K562 (cell line): Measurements from ENCODE around the gene BEND5. TPM values are rescaled to one million over a fixed set of nuclear protein-coding genes. Genes with fewer than 3 reads are reported as not detected.

Source experiments
- ATAC-seq: fragments of 200-7000 bp; cut with Tn5 transposase; 3 replicates; pipeline ENCODE4 v1.9.1; 2020; ENCODE audit warnings: moderate library complexity
- BruUV-seq: library from RNA; stranded (reverse); fragments of 400-500 nt; replicated peaks from 2 replicates; lab custom pipeline; 2021; lab: Mats Ljungman, UMichigan
- CTCF ChIA-PET: fragments of 300-600 bp; formaldehyde crosslinking; extraction: SDS; loops from one replicate; lab custom pipeline; 2021; ENCODE audit warnings: low intra/inter-chr PET ratio; lab: Yijun Ruan, JAX
- POLR2A ChIA-PET: fragments of 300-600, 350-650 bp; sonication (Branson Sonifier 250); formaldehyde crosslinking; extraction: SDS; loops from one replicate; lab custom pipeline; 2021; ENCODE audit warnings: antibody characterized with exemption, inconsistent platforms; lab: Yijun Ruan, JAX
- DNase-seq, 4 experiments: peaks; one replicate each; pipeline versions ENCODE4 v3.0.0 to v3.0.0-alpha.2; 2011 to 2018; ENCODE audit warnings: low spot score in 3 of 4, mixed read lengths in 3 of 4; ENCODE audit errors: extremely low read depth in 1 of 4
- FAIRE-seq: peaks from 2 replicates; lab custom pipeline; 2011; peaks lifted over from hg19 to GRCh38; lab: Jason Lieb, UNC
- H2AFZ ChIP-seq: 2 replicates; pipeline ENCODE4 v1.6.0; 2011; ENCODE audit warnings: low read depth, low read length, control low read depth, inconsistent platforms
- H3K27ac ChIP-seq: fragments of 200-600 bp; 3 replicates; pipeline ENCODE4 v1.8.0; 2011; ENCODE audit warnings: low read depth, mild to moderate bottlenecking, control low read depth, inconsistent platforms, low read length, moderate library complexity, mixed read lengths; ENCODE audit errors: extremely low read depth
- H3K27me3 ChIP-seq, 2 experiments: fragments of 300-600 bp in 1 of 2; 2 replicates in 1 of 2; 3 replicates in 1 of 2; pipeline versions ENCODE4 v1.6.0 to v1.8.0; 2011; ENCODE audit warnings: inconsistent platforms in 2 of 2, low read length in 2 of 2, mild to moderate bottlenecking in 1 of 2, mixed read lengths in 1 of 2, moderate library complexity in 1 of 2; ENCODE audit not compliant: control insufficient read depth in 2 of 2, insufficient read depth in 2 of 2
- H3K36me3 ChIP-seq: fragments of 300-600 bp; 3 replicates; pipeline ENCODE4 v1.8.0; 2011; ENCODE audit warnings: mild to moderate bottlenecking, low read length, inconsistent platforms; ENCODE audit not compliant: control insufficient read depth, insufficient read depth
- H3K4me1 ChIP-seq, 2 experiments: fragments of 200-600 bp in 1 of 2; replicated peaks in 1 of 2; 2 replicates in 1 of 2; 3 replicates in 1 of 2; pipeline versions ENCODE4 v1.5.1 to v1.8.0; 2011; ENCODE audit warnings: inconsistent platforms in 2 of 2, low read length in 2 of 2, mild to moderate bottlenecking in 1 of 2, mixed read lengths in 1 of 2, moderate library complexity in 1 of 2; ENCODE audit not compliant: control insufficient read depth in 2 of 2, insufficient read depth in 2 of 2
- H3K4me2 ChIP-seq: 2 replicates; pipeline ENCODE4 v1.6.1; 2011; ENCODE audit warnings: low read length, control low read depth, inconsistent platforms, mixed read lengths; ENCODE audit not compliant: insufficient read depth
- H3K4me3 ChIP-seq: fragments of 200-600 bp; sonication (generic), shearing (Covaris generic); 2 replicates; pipeline ENCODE4 v1.5.1; 2016; ENCODE audit warnings: control low read depth, inconsistent platforms
- H3K79me2 ChIP-seq: fragments of 200-600 bp; 3 replicates; pipeline ENCODE4 v1.8.0; 2011; ENCODE audit warnings: low read length, inconsistent platforms; ENCODE audit not compliant: control insufficient read depth, insufficient read depth
- H3K9ac ChIP-seq, 2 experiments: 2 replicates each; pipeline versions ENCODE4 v1.6.0 to v1.6.1; 2011; ENCODE audit warnings: low read depth in 2 of 2, low read length in 2 of 2, control low read depth in 1 of 2, inconsistent platforms in 1 of 2, mild to moderate bottlenecking in 1 of 2, mixed read lengths in 1 of 2; ENCODE audit not compliant: insufficient read depth in 1 of 2
- H3K9me1 ChIP-seq: one replicate; pipeline ENCODE4 v1.6.0; 2011; ENCODE audit warnings: inconsistent platforms, mild to moderate bottlenecking, low read length, moderate library complexity; ENCODE audit not compliant: control insufficient read depth, insufficient read depth
- H3K9me3 ChIP-seq: replicated peaks from 2 replicates; pipeline ENCODE4 v1.5.1; 2011; ENCODE audit warnings: low read depth, low read length, inconsistent platforms; ENCODE audit not compliant: control insufficient read depth, insufficient read depth
- H4K20me1 ChIP-seq: replicated peaks from 2 replicates; pipeline ENCODE4 v1.6.1; 2011; ENCODE audit warnings: low read length, inconsistent platforms, mixed read lengths; ENCODE audit not compliant: control insufficient read depth, insufficient read depth
- CXXC5 ChIP-seq: fragments of 250-450 bp; sonication (Bioruptor Pico); IDR thresholded peaks from 2 replicates; pipeline ENCODE4 v1.8.0; 2022; ENCODE audit warnings: inconsistent platforms, mild to moderate bottlenecking, moderate library complexity
- EHMT2 ChIP-seq: fragments of 450-650 bp; IDR thresholded peaks from 2 replicates; pipeline ENCODE4 v1.6.1; 2018; ENCODE audit warnings: antibody characterized with exemption
- FIP1L1 ChIP-seq: fragments of 200-400 bp; formaldehyde crosslinking; IDR thresholded peaks from 2 replicates; pipeline ENCODE4 v1.6.1; 2018; ENCODE audit warnings: mild to moderate bottlenecking, low read depth, low read length; ENCODE audit not compliant: poor library complexity, severe bottlenecking
- HNRNPH1 ChIP-seq: fragments of 200-400 bp; formaldehyde crosslinking; optimal IDR thresholded peaks from 2 replicates; pipeline ENCODE3; 2017; ENCODE audit warnings: low read depth, mild to moderate bottlenecking, low read length, moderate library complexity
- MCM5 ChIP-seq: fragments of 450-650 bp; IDR thresholded peaks from 2 replicates; pipeline ENCODE4 v1.6.1; 2016; ENCODE audit warnings: low read depth
- NCOA2 ChIP-seq, 2 experiments: fragments of 450-650 bp; IDR thresholded peaks; 2 replicates each; pipeline ENCODE4 v1.6.1; 2018; ENCODE audit warnings: mild to moderate bottlenecking in 2 of 2, moderate library complexity in 1 of 2; ENCODE audit not compliant: partially characterized antibody in 2 of 2
- ZNF174 ChIP-seq: fragments of 250-450 bp; sonication (Bioruptor Pico); IDR thresholded peaks from 2 replicates; pipeline ENCODE4 v1.4.0; 2020; ENCODE audit warnings: mild to moderate bottlenecking
- ZNF592 ChIP-seq: fragments of 450-650 bp; IDR thresholded peaks from 2 replicates; pipeline ENCODE4 v1.6.1; 2017; ENCODE audit warnings: antibody characterized with exemption, mild to moderate bottlenecking
- ZNF668 ChIP-seq: fragments of 250-450 bp; sonication (Bioruptor Pico); IDR thresholded peaks from 2 replicates; pipeline ENCODE4 v1.8.0; 2022; ENCODE audit warnings: mild to moderate bottlenecking, inconsistent platforms
- ZNF77 ChIP-seq: fragments of 250-450 bp; sonication (Bioruptor Pico); IDR thresholded peaks from 2 replicates; pipeline ENCODE4 v1.5.0; 2020
- WGBS: fragments of 100-300 bp; shearing (Covaris generic); methylation state at CpG from one replicate; pipeline ENCODE4 v1.1.6; 2016; ENCODE audit warnings: low coverage, mixed read lengths; ENCODE audit not compliant: insufficient coverage; ENCODE audit errors: missing lambda C conversion rate; 5-methylcytosine and 5-hydroxymethylcytosine counted together
- in situ Hi-C: fragments of 300-500 bp; cut with MboI; formaldehyde crosslinking; loops from 4 replicates; pipeline ENCODE4 v1.15.0; 2018; ENCODE audit warnings: inconsistent platforms, mixed read lengths
- intact Hi-C: fragments of 100-400 bp; cut with micrococcal nuclease; formaldehyde crosslinking; loops from 2 replicates; pipeline ENCODE4 v1.14.2; 2022
- polyA plus RNA-seq, 8 experiments: library from polyadenylated mRNA; depleted of rRNA in 4 of 8; stranded (reverse) in 5 of 8; unstranded in 3 of 8; fragments of >200 nt; fragmentation: Nextera tagmentation in 2 of 8; fragmentation: Illumina TruSeq in 1 of 8; extraction: Ambion mirVana in 2 of 8; extraction: Trizol in 1 of 8; gene quantifications; 2 replicates each; pipeline versions ENCODE4 v1.2.1 to v1.2.3, GENCODE V29; 2011 to 2014; ENCODE audit warnings: inconsistent platforms in 1 of 8, missing spikeins in 1 of 8
- total RNA-seq, 7 experiments: library from RNA; depleted of rRNA in 6 of 7; stranded (reverse); fragments of >200 nt in 6 of 7; fragmentation: Illumina TruSeq in 2 of 7; extraction: Trizol in 2 of 7; gene quantifications; 2 replicates each; pipeline versions ENCODE4 v1.2.1 to v1.2.3, GENCODE V29; 2011 to 2021; ENCODE audit warnings: low replicate concordance in 1 of 7

BEND5 gene
- total and polyA plus RNA-seq, 9 of the 15 experiments (the other 6 are each of a cell fraction or from before 2014, with no cell fraction given): not detected

- ChIA-PET CTCF (no interaction called here), POLR2A (interaction anchor here (0.7 kb wide), 1 partner anchor 10 kb away, joined by 3 read pairs; no protein-coding TSS in a partner anchor)
- no peaks in the 10 kb centered on the region; the same call in 1 of the 2 replicates for H4K20me1 ChIP-seq
- no peak overlapping the region for H2AFZ ChIP-seq
- H3K4me3 ChIP-seq: no peak overlapping the region
- no TSS peak for BruUV-seq
- intact Hi-C loops (no loop called here), in situ Hi-C loops (no loop called here)
- FAIRE-seq: no peak
- no peak for TF ChIP-seq ZNF668 (CRISPR knock-in tag)
- TF ChIP-seq EHMT2: no peak
- no peak for TF ChIP-seq FIP1L1
- TF ChIP-seq ZNF592: no peak
- TF ChIP-seq NCOA2 (IDR thresholded peaks at IDR 0.05; ENCODE audit: partially characterized antibody in 2 of 2): no peak
- TF ChIP-seq ZNF174 (CRISPR knock-in tag): no peak
- TF ChIP-seq CXXC5 (CRISPR knock-in tag): no peak
- TF ChIP-seq ZNF77 (CRISPR knock-in tag): no peak
- no peak for TF ChIP-seq MCM5
- TF ChIP-seq HNRNPH1: no peak
- H3K9me3 ChIP-seq: no peaks in the 10 kb centered on the region
- no peaks in the 10 kb centered on the region for H3K36me3 ChIP-seq
- H3K9ac ChIP-seq: no peak overlapping the region
- no peak for ATAC-seq
- DNase-seq: no peak
- H3K27ac ChIP-seq: no peak overlapping the region
- H3K79me2 ChIP-seq: no peaks in the 10 kb centered on the region
- no peaks in the 10 kb centered on the region for H3K9me1 ChIP-seq
- H3K27me3 ChIP-seq: no peaks in the 10 kb centered on the region
- WGBS: 0% methylated on average over 1 of the region's 1 CpG
- no peak overlapping the region for H3K4me2 ChIP-seq
- H3K4me1 ChIP-seq: no peaks in the 10 kb centered on the region
Measured at GRCh38 chr1:48753293-48753692, 23.4 kb downstream of the BEND5 start.
